SW 1271 (cell line): ENCODE data around the gene SORBS1.

Experiments
- DNase-seq, 2 experiments: peaks; one replicate each; lab custom pipeline; 2025; lab: John Stamatoyannopoulos, UW

Gene SORBS1

GRCh38 chr10:95565336-95565735 lies 4.2 kb upstream of the SORBS1 start:
- no peak for DNase-seq

GRCh38 chr10:95564291-95564690 lies 3.1 kb upstream of the SORBS1 start:
- DNase-seq: no peak

DNA sequence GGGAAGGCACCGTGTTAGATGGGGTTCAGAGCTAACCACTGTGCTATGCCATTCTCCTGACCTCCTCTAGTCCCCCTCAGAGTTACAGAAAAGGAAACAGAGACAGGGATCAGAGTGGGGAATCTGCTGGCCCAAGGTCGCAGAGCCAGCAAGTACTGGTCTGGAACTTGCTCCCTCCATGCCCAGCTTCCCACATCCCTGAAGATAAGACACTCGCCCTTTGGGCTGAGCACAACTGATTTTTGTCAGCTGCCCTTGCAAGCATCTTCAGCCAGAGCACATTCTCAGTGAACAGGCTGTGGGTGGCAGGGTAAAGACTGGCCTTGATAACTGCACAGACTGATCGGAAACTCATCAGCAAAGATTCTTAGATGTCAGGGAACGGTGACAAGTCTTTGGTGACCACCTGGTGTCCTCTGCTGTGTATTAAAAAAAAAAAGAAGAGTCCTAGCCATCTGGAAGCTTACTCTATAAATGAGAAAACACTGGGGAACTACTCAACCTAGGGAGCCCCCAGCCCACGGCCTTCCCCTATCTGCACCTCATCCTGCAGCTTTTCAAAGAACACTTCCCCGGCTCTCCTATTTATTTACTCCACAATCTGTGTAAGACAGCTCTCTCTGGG lies 1.3 kb upstream of the SORBS1 start:
- DNase-seq: no peak

DNA sequence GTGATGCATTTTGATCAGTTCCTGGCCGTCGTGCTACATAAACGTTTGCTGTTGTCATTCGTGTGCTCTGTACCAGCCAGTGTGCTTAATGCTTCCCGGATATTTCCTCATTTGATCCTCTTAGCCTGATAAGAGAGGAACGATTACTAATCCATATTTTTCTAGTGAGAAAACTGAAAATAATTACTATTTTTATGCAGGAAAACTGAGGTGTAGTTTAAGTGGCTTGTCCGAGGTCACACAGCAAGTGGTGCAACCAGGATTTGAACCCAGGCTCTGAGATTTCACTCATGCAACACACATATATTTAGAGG lies 650 bp upstream of the SORBS1 start:
- no peak for DNase-seq

GRCh38 chr10:95560278-95561176 lies 644 bp downstream of the SORBS1 start:
- DNase-seq: no peak

GRCh38 chr10:95559896-95560277 lies 1.3 kb downstream of the SORBS1 start:
- no peak for DNase-seq

DNA sequence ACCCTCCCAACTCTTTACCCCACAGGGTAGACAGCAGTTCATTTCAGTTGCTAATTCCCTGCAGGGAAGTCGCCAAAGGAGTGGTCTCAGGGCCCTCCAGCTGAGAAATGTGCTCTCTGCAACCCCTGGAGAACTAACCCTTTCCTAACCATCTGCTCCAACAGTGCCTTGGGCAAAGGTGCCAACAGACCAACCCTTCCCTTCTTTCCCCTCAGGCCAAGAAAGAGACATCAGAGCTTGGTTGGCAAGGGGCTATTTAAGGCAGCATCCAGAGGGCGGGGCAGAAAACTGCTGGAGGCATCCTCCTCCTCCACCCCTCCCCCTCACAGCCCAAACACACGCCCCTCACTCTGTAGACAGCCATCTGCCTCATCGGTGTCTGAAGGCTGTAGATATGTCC lies 1.7 kb downstream of the SORBS1 start:
- DNase-seq: no peak

- DNase-seq: no peak
Measured at GRCh38 chr10:95558593-95559320, 2.4 kb downstream of the SORBS1 start.

DNA sequence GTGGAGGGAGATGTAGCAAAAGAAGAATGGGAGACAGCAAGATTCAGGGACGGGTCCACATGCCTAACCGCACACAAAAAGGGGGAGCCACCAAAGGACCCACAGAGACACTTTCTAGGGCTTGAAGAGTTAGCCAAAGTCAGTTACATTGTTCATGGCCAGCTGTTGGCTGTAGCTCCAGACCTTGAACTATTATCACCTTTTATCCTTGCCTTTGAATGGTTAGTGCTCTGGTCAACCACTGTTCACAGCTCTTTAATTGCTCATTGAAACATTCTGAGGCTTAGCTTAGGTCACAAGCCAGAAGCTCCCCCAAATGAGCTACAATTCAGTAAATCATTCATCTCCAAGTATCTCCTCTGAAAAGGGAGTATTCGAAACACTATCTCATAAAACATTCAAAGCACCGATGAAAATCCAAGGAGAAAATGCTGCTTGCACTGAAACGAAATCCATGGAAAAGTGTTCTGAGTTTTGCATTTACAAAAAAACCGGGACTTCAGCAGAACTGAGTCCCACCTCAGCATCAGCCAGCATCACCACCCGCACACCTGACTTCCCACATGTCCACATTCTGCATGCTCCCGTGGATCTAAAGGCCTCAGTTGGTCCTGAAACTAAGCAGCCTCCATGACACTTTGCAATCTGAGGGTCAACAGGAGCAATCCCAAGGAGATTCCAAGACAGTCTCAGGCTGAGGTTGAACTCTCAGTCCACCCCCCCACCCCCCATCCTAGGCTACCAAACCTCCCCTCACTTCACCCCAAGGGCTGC lies 4.0 kb downstream of the SORBS1 start:
- no peak for DNase-seq

GRCh38 chr10:95553674-95554073 lies 7.5 kb downstream of the SORBS1 start:
- no peak for DNase-seq

GRCh38 chr10:95552679-95553342 lies 8.4 kb downstream of the SORBS1 start:
- DNase-seq: no peak

DNA sequence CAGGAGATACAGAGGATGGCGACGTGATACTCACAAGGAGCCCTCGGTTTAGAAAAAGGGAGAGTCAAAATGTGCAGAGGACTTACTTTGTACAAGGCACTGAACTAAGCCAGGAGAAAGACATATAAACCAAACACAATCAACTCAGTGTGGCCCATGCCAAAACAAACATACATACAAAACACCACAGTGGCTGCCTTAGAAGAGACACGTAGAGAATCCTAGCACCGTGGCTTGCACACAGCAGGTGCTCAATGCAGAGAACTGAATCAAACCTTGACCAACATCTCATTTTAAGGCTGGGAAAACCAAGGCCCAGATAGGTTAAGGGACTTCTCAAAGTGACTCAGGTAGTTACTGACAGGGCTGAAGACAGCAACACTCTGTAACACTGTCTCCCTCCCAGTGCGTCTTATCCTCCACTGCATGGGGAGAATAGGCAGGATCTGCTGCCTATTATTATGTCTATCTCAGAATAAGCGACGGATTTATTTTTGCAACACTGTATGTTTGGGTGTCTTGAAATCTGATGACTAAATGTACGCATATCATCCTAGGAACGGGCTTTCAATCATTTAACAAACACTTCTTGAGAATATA lies 11.0 kb downstream of the SORBS1 start:
- no peak for DNase-seq

DNA sequence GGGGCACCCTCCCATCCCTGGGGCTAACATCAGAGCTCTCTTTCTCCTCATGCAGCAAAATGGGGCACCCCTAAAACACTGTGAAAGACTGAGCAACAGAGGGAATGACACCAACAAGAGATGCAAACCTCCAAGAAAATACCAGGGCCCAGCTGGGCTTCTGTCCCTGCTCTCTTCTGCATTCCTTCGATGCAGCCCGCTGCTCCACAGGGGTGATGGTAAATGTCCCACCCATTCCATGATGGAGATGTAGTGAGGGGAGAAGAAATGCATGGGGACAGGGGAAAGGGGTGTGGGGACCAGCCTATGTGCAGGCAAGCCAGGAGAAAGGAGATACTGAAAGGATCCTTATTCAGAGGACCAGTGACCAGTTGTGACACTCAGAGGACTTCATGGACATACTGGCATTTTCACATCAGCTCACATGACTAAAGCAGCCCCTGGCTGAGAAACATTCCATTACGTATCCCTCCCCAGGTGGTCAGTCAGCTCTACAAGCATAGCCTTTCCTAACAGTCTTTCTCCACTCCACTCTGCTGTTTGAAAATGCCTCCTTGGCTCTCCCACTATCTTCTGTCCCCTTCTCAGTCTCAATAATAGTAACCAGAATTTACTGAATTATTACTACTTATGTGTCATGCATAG lies 13.3 kb downstream of the SORBS1 start:
- DNase-seq: no peak

- DNase-seq: no peak
Measured at GRCh38 chr10:95547197-95547596, 14.0 kb downstream of the SORBS1 start.

- DNase-seq: no peak
Measured at GRCh38 chr10:95545981-95546380, 15.2 kb downstream of the SORBS1 start.

DNA sequence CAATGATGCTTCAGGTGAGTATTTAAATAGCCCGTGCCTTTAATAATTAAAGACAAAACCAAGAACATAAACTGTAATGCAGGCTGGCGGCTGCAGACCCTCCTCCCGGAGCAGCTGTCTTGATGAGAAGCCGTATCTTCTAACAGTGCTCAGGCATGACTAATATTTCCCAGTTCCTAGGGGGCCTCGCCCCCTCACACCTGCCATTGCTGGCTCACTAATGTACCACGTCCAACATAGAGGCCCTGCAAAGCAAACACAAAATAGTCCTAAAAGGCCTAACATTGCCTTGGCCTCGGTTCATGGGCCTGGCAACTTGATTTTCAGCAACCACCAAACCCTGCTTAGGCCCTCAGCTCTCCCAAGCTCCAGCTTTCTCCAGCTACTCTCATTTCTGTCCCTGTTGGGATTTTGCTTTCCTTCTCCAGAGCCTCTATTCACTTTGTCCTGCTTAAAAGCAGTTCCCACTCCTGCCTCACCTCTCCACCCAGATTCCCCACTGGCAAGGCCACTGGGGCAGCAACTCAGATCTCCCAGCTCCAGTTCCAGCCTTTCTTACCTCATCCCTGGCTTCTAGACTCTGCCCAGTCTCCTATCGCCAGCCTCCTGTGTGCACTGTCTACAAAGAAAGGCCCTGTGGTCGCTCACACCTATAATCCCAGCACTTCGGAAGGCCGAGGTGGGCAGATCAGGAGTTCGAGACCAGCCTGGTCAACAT lies 16.2 kb downstream of the SORBS1 start:
- DNase-seq: no peak

DNA sequence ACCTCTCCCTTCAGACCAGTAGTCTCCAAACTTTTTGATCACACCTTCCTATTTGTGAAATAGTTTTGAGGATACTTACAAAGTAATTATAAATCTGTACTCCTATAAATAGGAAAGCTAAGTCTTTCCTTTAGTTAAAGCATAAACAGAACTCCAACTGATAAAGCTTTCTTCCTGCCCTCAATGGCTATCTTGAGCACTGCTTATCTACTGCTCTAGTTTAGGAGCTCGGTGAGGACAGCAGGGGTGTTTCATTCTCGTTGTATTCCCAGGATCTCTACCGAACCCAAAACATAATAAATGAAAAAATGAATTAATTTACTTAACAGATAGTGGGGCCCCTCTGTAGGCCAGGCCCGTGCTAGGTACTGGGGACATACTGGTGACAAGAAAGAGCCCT lies 17.7 kb downstream of the SORBS1 start:
- no peak for DNase-seq

DNA sequence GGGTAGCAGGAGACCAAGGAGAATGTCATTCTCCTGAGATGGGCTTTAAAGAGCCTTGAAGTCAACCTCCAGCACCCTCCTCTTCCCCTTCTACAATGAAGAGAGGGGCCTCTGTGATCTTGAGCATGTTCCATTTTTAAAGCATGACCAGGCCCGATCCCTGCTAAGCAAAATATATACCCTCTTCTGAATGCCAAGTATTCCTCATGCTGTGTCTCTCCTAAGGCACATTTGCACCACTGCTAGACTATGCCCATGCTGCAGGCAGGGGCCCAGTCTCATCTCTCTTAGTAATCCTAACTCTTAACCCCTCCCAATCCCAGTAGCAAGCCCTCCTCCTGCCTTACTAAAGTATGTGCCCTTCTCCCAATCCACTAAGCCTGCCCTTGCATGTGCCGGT lies 18.4 kb downstream of the SORBS1 start:
- DNase-seq: no peak

- no peak for DNase-seq
Measured at GRCh38 chr10:95542330-95542729, 18.8 kb downstream of the SORBS1 start.

GRCh38 chr10:95540514-95541052 lies 20.6 kb downstream of the SORBS1 start:
- no peak for DNase-seq
